CMK (cell line): ENCODE results near the gene OBSL1.

Experiments used
- DNase-seq: peaks from one replicate; pipeline ENCODE4 v3.0.0-alpha.2; 2010; ENCODE audit warnings: low read depth

OBSL1 gene

DNA sequence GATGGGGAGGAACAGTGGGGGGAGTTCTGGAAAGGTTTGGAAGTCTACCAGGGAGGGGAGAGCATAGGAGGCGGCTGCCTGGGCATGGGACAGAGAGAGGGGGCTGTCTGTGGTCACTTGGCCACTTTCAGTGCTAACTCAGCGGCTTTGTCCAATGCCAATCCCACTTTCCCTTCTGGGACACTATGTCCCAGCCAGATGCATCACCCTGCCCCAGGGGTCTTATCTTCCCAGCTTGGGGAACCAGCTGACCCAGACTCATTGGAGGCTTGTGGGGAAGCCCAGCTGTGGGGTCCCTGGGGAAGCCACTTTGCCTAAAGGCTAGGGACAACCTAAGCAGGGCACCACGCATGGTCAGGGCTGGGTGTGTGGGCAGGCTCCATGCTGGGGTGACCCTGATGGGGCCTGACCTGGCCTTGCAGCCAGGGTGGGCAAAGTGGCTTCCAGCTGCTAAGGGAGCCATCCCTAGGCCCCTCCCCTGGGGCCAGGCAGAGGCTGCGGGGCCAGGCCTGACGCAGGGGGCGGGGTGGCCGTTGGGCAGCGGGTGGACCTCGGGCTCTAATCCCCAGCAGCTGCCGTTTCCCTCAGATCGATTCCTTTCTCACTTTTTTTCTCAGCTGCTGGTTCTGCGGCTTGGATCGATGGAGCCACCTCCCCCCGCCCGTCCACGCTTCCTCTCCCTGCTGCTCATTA is 58.7 kb downstream of the OBSL1 start:
- no peak for DNase-seq

DNA sequence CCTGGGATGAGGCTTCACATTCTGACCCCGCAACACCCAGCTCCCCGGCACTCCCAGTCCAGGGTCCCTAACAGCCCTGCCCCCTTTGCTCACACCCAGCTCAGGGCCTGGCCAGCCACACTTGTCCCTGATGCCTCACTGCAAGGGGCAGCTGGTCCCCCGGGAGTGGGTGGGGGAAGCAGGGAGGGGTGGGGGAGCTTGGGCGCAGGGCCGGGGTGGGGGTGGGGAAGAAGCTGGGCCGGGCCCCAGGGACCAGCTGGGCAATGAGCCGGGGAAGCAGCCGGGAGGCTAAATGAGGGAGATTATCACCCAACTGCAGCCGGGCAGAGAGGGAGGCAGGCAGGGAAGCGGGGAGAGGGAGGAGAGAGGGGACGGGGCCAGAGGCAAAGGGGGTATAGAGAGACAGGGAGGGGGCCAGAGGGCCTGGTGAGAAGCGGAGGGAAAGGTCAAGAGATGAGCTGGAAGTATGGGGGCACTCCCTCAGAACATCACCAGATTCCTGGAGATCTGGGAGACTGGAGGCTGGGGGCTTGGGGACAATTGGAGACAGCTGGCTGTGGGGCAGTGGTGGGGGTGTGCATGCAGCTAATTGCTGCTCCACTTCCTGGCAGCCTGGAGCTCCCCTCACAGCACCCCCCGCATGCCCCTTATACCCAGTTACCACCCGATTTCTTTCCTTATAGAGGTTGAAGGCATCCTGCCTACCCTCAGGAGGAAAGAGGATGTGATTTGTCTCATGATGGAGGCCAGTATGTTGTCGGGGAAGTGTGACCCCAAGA is 59.6 kb downstream of the OBSL1 start:
- no peak for DNase-seq

DNA sequence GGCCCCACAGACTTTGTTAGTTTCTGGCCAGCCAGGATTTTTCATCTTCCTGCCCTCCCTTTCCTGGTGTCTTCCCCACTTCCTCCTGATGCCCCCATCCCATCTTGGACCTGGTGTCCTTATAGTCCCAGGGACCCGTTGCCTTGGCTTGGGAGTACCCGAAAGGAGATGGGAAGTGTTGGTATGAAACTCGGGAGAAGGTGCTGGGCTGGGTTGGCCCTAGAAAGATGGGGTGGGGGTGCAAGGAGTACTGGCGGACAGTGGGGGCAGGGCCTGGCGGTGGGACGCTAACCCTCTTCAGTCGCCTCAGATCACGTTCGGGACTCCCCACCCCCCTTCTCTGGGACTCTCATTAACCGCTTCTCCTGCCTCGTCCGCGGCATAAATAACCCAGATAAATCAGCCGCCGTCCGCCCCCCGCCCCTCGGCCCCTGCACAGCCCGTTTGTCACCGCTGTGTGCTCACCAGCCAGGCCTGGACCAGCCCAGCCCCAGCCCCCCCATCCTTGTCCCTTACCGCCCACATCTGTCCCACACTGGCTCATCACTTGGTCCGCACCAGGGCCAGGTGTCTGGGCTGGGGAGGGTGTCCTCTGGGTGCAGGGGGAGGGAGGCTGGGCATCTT is 60.7 kb downstream of the OBSL1 start:
- DNase-seq: no peak

DNA sequence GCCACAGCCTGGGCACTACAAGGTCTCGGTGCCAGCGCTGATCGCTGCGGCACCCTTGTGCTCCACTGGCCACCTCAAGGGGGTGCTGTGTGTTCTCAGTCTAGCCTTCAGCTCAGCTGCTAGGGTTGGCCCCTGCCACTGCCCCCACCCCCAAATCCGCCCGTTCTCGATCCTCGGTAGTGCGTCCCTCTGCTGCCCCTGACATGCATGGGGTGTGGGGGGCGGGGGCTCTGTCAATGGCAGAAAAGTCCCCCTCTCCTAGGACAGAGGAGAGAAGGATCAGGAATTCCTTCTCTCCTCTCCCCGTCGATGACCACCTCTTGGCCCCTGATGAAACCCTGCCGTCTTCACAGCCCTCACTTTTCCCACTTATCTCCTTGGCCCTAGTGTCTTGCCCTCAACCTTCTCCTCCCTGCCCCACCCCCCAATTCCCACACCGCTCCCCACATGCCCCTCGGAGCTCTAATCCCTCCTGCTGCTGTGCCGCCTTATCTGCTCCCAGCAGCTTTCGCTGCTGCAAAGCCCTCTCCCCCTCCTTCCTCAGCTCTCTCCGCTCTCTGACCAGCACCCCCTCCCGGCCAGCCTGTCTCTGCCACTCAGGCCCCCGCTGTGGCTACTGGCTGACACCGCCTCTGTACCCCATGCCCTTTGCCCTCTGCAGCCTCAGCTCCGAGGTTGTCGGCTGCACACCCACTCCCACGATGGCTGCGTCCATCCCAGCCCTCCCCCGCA is 61.4 kb downstream of the OBSL1 start:
- DNase-seq: peak; percentile 97

DNA sequence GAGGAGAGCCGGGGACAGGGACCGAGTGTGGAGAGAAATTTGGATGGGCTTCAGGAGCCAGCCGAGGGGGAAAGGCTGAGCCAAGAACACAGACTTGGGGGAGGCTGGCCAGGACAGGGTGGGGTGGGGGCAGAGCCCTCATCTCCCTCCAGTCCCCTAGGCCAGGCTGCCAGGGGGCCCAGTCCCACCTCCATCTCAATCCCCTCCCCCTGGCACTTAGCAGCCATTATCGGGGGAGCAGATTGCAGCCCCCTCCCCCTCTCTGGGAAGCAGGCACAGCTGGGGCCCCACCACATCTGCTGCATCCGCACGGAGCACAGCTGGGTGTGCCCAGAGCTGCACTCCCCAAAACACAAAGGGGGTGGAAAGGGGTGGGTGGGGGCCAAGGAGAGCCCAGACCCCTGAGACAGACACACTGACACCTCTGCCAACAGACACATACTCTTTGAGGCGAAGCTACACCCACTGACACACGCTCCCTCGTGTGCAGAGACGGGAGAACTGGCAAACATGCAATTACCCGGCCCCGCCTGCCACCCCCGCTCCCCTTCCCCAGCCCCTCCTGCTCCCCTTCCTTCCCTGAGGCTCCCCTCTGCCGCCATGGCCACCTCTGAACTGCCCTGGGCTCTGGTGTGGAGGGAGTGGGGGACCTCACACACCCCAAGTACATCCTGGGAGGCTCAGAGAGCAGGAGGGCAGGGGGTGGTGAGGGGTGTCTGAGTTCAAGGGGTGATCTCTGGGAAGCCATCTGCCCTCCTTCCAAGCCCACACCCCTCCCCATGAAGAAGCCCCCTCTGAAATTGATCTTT is 62.2 kb downstream of the OBSL1 start:
- no peak for DNase-seq

DNA sequence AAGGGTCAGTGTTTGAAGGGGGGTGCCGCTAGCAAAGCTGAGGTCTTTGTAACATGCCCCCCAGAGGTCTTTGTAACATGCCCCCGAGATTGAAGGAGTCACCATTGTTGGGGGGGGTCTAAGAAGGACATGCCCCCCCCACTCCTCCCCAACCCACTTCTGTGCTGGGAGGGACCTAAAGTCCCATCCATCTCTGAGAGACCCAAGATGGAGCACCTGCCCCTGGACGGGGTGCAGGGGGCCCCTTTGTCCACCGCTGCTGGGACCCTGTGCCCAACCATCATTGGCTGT is 63.0 kb downstream of the OBSL1 start:
- no peak for DNase-seq

DNA sequence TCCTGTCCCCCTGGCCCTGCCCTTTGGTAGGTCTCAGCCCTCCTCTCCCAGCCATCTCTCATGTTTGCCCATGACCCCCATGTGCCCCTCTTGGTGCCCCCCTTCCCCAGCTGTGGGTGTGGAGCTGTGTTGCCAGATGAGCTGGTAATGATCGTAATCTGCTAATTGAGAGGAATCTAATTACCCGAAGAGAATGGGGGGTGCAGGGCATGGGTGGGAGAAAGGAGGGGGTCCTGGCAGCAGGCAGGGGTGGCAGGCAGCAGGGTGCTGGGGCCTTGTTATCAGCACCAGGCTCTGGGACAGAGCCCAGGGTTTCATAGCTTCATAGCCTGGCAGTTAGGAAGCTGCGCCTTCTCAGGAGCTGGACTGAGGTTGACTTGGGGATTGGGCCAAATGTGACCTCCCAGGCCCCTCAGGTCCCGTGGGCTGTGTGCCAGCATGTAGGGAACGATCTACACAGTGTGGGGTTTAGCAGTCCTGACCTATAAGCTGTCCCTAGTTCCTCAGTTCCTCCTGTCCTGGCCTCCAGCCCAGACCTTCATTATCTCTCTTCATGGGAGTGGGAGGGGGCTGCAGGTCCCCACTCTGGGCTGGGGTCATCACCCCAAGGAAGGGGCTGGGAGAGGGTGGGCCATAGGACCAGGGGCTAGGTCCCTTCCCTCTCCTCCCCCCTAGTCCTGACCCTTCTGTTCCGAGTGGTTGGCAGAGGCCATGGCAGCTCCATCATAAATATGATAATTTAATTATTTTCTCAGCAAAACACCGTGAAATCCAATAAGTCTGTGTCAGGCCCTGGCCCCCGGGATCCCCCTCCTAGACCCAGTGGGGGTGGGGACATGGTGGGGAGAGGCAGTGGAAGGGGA is 63.5 kb downstream of the OBSL1 start:
- DNase-seq: no peak

DNA sequence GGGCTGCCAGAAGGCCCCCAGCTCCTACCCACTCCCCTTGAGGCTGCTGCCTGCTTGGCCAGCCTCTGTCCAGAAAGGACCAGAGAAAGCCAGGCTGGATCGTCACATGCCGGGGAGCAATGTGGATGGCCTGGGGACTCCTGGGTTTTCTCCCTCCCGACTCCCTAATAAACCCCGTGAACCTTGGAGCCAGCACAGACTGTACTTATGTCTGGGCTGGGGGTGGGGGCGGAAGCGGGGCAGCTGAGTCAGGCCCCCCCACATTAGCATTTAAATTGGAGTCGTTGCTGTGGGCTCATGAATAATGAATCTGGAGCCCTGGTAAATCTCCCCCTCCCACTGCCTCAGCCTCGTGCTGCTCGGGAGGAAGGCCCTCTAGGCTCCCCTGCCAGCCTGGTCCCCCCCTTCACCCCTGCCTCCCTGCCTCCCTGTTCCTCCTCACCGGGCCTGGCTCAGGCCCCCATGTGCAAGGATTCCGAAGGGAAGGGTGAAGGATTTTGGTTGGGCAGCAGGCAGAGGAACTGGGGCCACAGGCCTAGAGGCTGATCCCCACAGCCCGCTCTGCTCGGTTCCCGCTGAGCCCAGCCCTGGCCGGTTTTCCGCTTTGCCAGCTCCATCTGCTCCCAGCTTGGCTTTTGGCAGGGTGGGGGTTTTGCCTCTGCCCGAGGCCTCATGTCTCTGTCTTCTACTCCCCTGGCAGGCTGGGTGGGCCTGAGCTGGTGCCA is 64.4 kb downstream of the OBSL1 start:
- DNase-seq: no peak

DNA sequence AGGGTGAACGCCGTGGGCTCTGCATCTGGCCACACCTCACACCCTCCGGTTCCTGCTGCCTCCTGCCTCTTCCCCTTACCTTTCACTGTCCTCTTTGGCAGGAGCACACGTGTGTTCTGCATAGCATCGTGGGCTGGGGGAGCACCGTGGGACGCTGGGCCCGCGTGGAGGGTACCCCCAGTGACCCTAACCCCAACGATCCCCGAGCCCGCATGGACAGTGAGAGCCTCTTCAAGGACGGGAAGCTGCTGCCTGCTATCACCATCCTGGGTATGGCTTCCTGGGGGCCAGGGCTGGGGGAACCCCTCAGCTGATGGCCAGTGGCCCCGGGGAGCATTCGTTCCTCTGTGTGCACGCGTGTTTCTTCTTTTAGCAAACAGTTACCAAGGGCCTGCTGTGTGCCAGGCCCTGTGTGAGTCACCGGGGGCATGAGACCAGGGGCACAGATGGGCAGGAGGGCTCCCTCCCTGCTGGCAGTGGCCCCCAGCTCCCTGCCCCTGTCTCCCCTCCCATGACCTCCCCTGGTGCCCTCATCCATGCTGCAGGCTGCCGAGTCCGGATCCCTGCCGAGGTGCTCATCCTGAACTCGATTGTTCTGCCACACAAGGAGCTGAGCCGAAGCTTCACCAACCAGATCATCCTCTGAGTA is 65.1 kb downstream of the OBSL1 start:
- DNase-seq: no peak

DNA sequence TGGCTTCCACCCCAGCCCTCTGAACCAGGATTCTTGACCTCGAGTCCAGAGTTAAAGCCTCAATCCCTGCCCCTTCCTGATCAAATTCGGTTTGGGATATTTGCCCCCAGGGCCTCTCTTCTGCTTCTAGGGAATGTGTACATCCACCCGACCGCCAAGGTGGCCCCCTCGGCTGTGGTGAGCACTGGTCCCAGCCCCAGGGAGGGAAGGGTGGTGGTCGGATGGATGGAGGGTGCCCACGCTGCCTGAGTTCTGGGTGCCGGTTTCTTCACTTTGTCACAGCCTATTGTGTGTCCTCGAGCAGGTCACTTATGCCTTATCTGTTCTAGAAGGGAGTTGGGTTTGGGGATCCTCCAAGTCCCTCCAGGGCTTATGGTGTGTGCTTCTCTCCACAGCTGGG is 65.8 kb downstream of the OBSL1 start:
- no peak for DNase-seq

DNA sequence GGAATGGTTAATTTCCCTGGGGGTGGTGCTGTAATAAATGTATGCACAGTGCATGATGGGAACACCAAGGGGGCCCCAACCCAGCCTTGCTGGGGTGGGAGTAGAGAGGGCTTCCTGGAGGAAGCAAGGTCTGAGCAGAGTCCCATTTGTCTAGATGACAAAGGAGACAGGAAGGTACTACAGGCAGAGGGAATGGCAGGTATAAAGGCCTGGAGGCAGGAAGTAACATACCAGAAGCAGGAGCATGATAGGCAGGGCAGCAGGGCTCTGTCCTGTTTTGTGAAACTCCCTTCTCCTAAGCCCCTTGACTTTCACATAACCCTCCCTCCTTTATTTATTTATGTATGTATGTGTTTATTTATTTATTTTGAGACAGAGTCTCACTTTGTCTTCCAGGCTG is 68.7 kb downstream of the OBSL1 start:
- no peak for DNase-seq

DNA sequence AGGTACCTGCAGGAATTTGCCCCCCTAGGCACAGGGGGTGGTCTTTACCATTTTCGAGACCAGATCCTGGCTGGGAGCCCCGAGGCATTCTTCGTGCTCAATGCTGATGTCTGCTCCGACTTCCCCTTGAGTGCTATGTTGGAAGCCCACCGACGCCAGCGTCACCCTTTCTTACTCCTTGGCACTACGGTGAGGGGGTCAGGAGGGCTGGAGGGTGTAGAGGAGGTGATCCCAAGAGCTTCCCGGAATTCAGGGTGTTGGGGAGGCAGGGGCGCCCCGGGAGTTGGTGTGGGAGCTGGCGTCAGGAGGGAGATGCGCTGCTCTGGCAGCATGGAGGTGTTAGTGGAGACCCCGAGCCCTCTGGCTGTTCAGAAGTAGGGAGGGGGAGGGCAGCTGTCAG is 69.5 kb downstream of the OBSL1 start:
- no peak for DNase-seq
